ENCODE data around the gene SPG7. TPM values are rescaled to one million over a fixed set of nuclear protein-coding genes. Genes with fewer than 3 reads are reported as not detected.

Gene SPG7
- total RNA-seq, 8 experiments from 2014 or later, result 47.7 to 134 (median 71.6) TPM

DNA sequence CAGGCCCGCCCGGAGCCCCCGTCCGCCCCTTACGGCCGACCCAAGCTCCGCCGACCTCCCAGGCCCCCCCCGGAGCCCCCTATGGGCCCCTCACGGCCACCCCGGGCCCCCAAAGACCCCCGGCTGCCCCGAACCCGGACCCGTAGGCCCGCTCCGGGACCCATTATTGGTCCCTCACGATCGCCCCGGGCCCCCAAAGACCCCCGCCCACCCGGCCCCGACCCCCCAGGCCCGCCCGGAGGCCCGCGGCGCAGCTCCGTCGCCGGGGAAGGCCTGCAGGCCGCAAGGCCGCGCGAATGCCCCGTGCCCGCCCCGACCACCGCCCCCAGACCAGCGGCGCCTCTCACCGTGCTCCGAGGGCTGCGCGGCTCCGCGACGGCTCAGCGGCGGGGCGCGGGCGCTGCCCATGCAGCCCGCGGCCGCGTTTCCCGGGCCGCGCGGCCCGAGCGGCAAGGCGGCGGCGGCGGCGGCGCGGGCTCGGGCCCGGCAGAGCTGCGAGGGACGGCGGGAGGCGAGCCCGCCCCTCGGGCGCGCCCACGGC lies 18.2 kb upstream of the SPG7 start:
- in situ Hi-C loops (cut with MboI; ENCODE audit: low pct_unique_long_range_greater_than_20kb in 2 of 9, low sequenced_read_pairs in 9 of 9, unreplicated experiment in 9 of 9), result loop anchor here in 1 of 9 experiments (25.0 kb wide), 1 partner anchor 253 kb away; no protein-coding TSS in a partner anchor
- WGBS, 10 experiments, result 0% methylated on average over 9 to 14 of the region's 81 CpGs; no CpG with 5 or more reads in 8 of the 10 experiments
- Histone ChIP-seq H3K27ac (peak overlapping the region; percentile 96 to 98), H3K4me1 (replicated peaks in 1 of 2) (peaks cover 28 to 37% of the 10 kb centered on the region in 2 donors), H3K4me3 (peak overlapping the region; percentile 52 to 89 (median 75))
- ATAC-seq (replicated peaks in 6 of 8), result peak in 2 of 8 experiments; percentile 1

DNA sequence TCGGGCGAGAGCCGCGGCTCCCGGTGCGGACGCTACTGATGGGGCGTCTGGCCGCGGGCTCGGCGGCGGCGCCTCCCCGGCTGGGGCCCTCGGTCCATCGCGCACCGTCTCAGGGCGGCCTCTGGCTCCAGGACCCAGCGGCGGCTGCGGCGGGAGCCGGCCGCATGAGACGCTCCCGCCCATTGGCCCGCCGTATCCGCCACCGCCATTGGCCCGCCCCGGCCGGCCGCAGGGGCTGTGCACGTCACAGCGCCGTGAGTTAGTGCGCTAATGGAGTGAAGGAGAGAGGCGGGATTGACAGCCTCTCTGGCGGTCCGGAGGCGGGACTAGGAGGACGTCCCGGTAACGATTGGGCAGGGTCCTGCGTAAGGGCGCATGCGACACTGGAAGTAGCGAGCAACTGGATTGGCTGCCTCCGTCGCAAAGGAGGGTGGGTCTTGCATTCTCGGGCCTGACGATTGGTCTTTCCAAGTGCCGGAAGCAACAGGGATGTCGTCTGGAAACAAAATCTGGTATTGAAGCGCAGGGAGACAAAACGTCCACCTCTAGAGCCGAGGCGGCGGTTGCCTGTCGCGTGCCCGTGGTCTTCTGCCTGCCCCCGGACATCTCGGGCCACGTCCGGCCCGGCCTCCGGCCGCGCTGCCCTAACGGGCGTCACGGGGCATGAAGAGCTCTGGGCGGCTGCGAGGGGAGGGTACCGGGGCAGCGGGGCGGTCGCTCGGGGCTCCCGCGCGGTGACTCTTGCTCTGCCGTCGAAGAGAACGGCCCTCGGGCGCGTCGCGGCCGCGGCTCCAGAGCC lies 17.6 kb upstream of the SPG7 start, which contains the start of gene ANKRD11:
Gene ANKRD11 (minus strand): TSS at position 123 of the 799 bp plus-strand sequence. CDS start 173,542 bp downstream, outside the sequence.
- peak within 1 kb of the TSS; percentile 74 to 96 (median 89) for H3K4me3 ChIP-seq
- H3K4me1 ChIP-seq (replicated peaks in 1 of 2), result peaks cover 24 to 30% of the 10 kb centered on the region in 2 donors
- peak; percentile 90 to 95 (median 94) for ATAC-seq (replicated peaks in 6 of 8)
- peak within 1 kb of the TSS; percentile 96 to 98 for H3K27ac ChIP-seq
- WGBS, 10 experiments, result 0% methylated on average over 5 to 16 of the region's 96 CpGs; no CpG with 5 or more reads in 6 of the 10 experiments
- in situ Hi-C loops (cut with MboI; ENCODE audit: low pct_unique_long_range_greater_than_20kb in 2 of 9, low sequenced_read_pairs in 9 of 9, unreplicated experiment in 9 of 9), result loop anchor here in 1 of 9 experiments (25.0 kb wide), 1 partner anchor 253 kb away; no protein-coding TSS in a partner anchor

DNA sequence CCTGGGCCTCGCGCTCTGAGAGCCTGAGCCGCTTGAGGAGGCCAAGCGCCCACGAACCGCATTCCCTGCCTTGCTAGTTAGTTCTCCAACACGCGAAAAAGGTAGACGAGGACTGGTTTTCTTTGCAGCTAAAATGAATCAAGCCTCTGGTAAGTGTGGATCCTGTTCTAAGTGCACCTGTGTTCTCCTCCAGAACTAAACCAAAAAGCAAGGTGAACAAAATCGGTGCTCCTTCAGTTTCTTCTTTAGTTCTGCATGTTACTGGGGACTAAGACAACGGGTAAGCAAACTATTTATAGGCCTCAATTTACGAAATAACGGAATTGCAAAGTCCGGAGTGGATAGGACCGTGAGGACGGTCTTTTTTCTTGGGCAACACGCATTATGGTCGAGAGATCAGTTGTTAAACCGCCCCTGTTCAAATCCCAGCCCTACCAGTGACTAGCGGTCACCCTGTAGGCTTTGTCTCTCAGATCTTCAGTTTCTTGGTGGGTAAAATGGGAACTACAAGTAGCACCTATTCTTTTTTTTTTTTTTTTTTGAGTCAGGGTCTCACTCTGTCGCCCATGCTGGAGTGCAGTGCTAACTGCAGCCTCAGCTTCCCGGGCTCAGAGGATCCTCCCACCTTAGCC lies 16.8 kb upstream of the SPG7 start:
- peak overlapping the region; percentile 73 to 89 for H3K27ac ChIP-seq
- in situ Hi-C loops (cut with MboI; ENCODE audit: low pct_unique_long_range_greater_than_20kb in 2 of 9, low sequenced_read_pairs in 9 of 9, unreplicated experiment in 9 of 9), result loop anchor here in 1 of 9 experiments (25.0 kb wide), 1 partner anchor 254 kb away; no protein-coding TSS in a partner anchor
- H3K4me1 ChIP-seq (replicated peaks in 1 of 2), result peaks cover 20 to 23% of the 10 kb centered on the region in 2 donors
- ATAC-seq (replicated peaks in 6 of 8), result no peak
- H3K4me3 ChIP-seq, result peak overlapping the region; percentile 74 to 96 (median 83)
- 0 to 20% (median 5%) methylated on average over 1 to 17 of the region's 22 CpGs; no CpG with 5 or more reads in 1 of the 10 experiments for WGBS, 10 experiments

DNA sequence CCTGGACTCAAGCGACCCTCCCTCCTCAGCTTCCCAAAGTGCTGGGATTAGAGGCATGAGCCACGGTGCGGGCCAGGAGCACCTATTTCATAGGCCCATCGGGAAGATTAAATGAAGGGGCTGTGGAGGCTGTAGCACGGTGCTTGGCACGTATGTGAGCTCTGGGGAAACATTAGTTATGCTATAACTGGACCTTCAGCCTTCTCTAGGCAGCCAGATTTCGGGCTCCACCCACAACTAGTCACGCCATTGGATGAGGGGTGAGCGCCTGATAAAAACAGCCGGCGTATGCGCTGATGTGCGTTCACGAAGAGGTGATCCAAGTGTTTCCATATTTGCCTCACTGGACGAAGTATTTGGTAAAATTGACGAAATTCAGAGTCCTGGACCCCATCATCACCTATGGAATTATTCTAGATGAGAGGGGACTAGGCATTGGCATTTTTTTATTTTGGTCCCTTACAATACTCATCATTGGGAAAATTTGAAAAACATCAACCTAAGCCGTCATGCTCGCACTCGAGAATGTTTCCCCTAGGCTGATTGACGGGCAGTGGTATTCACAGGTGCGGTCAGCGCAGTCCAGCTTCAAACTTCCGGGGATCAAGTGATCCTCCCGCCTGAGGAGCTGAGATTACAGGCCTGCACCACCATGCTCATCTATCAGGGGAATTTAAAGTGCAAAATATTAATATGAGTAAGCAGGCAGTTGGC lies 16.1 kb upstream of the SPG7 start:
- no peak for ATAC-seq (replicated peaks in 6 of 8)
- Histone ChIP-seq H3K4me3 (peak overlapping the region; percentile 74 to 96 (median 83)), H3K27ac (no peak overlapping the region), H3K4me1 (replicated peaks in 1 of 2) (peaks cover 19 to 20% of the 10 kb centered on the region in 2 donors)
- in situ Hi-C loops (cut with MboI; ENCODE audit: low pct_unique_long_range_greater_than_20kb in 2 of 9, low sequenced_read_pairs in 9 of 9, unreplicated experiment in 9 of 9), result loop anchor here in 1 of 9 experiments (25.0 kb wide), 1 partner anchor 255 kb away; no protein-coding TSS in a partner anchor
- 40 to 100% (median 75%) methylated on average over 1 to 13 of the region's 24 CpGs for WGBS, 10 experiments

DNA sequence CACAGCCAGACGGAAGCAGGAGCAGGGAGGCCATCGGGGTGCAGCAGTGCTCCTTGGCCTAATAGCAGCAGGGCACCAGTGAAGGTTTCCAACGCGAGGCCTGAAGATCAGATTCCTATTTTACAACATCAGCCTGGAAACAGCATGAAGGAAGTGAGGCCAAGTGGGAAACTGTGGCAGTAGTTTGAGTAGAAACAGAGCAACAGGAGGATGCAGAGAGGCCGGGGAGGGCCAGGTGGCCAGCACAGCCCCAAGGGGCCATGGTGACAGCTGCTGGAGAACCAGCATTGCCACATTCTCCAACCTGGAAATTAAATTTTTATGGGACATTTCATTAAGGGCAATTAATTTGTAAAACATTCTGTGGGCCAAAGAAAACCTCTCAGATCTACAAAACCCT lies 14.4 kb upstream of the SPG7 start:
- Histone ChIP-seq H3K4me1 (replicated peaks in 1 of 2) (peaks cover 9% of the 10 kb centered on the region in 2 donors), H3K27ac (no peak overlapping the region), H3K4me3 (no peak overlapping the region)
- 60 to 92% (median 66%) methylated on average over 1 to 5 of the region's 5 CpGs; no CpG with 5 or more reads in 3 of the 10 experiments for WGBS, 10 experiments
- no peak for ATAC-seq (replicated peaks in 6 of 8)
- in situ Hi-C loops (cut with MboI; ENCODE audit: low pct_unique_long_range_greater_than_20kb in 2 of 9, low sequenced_read_pairs in 9 of 9, unreplicated experiment in 9 of 9), result loop anchor here in 1 of 9 experiments (25.0 kb wide), 1 partner anchor 256 kb away; no protein-coding TSS in a partner anchor

DNA sequence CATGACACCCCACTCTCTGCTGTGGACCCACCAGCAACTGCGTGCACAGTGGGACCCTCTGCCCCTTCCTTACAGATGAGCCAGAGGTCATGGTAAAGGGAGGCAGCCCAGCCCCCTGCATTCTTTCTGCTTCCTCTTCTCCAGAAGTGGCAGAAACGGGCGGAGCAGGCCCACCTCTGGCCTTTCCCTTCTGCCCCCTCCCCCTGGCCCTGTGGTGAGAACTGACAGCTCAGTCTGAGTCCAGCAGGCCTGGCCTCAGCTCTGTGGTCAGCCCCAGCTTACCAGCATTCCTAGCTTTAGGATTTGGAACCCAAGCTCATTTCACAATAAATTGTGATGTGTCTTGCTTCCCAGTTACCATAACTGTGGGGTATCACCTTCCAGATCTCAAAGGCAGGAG lies 13.1 kb upstream of the SPG7 start:
- Histone ChIP-seq H3K27ac (no peak overlapping the region), H3K4me3 (no peak overlapping the region), H3K4me1 (replicated peaks in 1 of 2) (peaks cover 9% of the 10 kb centered on the region in 2 donors)
- no peak for ATAC-seq (replicated peaks in 6 of 8)
- in situ Hi-C loops (cut with MboI; ENCODE audit: low pct_unique_long_range_greater_than_20kb in 2 of 9, low sequenced_read_pairs in 9 of 9, unreplicated experiment in 9 of 9), result loop anchor here in 1 of 9 experiments (25.0 kb wide), 1 partner anchor 258 kb away; no protein-coding TSS in a partner anchor
- 20 to 83% (median 40%) methylated on average over 1 of the region's 3 CpGs; no CpG with 5 or more reads in 7 of the 10 experiments for WGBS, 10 experiments

DNA sequence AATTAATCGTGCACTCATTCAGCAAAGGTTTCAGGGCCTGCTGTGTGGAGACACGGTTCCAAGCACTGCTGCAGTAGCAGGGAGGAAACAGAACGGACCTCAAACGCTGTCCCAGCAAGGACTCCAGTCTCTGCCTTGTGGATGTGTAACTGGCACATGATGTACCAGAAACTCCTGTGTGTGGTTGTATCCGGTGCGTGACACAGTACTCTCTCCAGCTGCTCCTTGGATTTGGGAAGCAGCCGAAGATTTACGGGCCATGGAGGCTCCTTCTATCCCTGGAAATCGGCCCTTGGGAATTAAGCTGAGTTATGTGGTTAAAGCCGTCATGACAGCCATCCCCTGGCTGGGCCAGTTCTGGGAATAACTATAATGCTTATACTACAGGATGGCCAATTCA lies 9.4 kb upstream of the SPG7 start:
- ATAC-seq (replicated peaks in 6 of 8), result peak in 3 of 8 experiments; percentile 16 to 66 (median 16)
- Histone ChIP-seq H3K4me3 (no peak overlapping the region), H3K27ac (no peak overlapping the region), H3K4me1 (replicated peaks in 1 of 2) (no peaks in the 10 kb centered on the region)
- WGBS, 10 experiments, result 25 to 100% (median 81%) methylated on average over 2 to 8 of the region's 10 CpGs; no CpG with 5 or more reads in 2 of the 10 experiments
- in situ Hi-C loops (cut with MboI; ENCODE audit: low pct_unique_long_range_greater_than_20kb in 2 of 9, low sequenced_read_pairs in 9 of 9, unreplicated experiment in 9 of 9), result loop anchor here in 1 of 9 experiments (25.0 kb wide), 1 partner anchor 262 kb away; no protein-coding TSS in a partner anchor

DNA sequence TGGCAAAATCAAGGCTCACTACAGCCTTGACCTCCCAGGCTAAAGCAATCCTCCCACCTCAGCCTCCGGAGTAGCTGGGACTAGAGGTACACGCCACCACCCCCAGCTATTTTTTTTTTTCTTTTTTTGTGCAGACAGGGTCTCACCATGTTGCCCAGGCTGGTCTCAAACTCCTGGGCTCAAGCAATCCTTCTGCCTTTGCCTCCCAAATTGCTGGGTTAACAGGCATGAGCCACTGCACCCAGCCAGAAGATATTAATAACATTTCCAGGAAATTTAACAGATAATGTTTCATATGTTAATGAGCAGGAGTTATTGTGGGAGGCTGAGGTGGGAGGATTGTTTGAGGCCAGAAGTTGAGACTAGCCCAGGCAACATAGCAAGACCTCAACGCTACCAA lies 8.4 kb upstream of the SPG7 start:
- H3K4me1 ChIP-seq (replicated peaks in 1 of 2), result no peaks in the 10 kb centered on the region
- in situ Hi-C loops (cut with MboI; ENCODE audit: low pct_unique_long_range_greater_than_20kb in 2 of 9, low sequenced_read_pairs in 9 of 9, unreplicated experiment in 9 of 9), result loop anchor here in 1 of 9 experiments (25.0 kb wide), 1 partner anchor 262 kb away; no protein-coding TSS in a partner anchor
- H3K4me3 ChIP-seq, result no peak overlapping the region
- ATAC-seq (replicated peaks in 6 of 8), result no peak
- no peak overlapping the region for H3K27ac ChIP-seq
- WGBS, 10 experiments, result 67 to 100% (median 100%) methylated on average over 1 to 3 of the region's 3 CpGs; no CpG with 5 or more reads in 3 of the 10 experiments

DNA sequence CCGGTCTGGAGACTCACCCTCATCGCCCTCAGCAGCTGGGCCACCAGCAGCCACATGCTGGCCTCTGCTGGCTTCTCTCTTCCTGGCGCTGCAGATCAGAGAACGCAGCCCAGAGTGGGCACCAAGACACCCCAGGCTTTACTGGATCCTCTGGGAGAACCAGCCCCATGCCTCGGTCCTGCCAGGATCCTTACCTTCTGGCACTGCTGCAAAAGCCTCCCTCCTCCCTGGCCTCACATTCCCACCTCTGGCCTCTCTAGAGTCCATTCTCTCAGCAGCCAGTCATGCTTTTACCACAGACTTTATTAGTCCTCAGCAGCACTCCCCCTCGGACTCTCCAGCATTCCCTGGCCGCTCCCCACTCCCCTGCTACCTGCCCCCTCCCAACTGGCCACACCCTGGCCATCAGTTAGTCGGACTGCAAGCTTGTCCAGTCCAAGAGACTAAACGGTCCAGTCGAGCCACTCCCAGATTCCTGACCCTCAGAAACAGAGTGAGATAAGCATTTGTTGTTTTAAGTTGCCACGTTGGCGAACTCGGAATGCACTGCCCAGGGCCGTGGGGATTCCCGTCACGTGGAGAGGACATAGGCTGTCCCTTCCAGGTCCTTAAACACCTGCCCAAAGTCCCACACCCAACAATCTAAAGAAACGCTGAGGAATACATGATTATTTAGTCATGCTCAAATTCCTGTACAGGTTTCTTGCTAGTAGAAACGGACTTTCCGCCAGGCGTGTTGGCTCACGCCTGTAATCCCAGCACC lies 5.9 kb upstream of the SPG7 start:
- in situ Hi-C loops (cut with MboI; ENCODE audit: low pct_unique_long_range_greater_than_20kb in 2 of 9, low sequenced_read_pairs in 9 of 9, unreplicated experiment in 9 of 9), result no loop called here
- Histone ChIP-seq H3K27ac (no peak overlapping the region), H3K4me1 (replicated peaks in 1 of 2) (peaks cover 6 to 11% of the 10 kb centered on the region in 2 donors), H3K4me3 (no peak overlapping the region)
- peak in 3 of 8 experiments; percentile 7 to 26 (median 13) for ATAC-seq (replicated peaks in 6 of 8)
- WGBS, 10 experiments, result 66 to 100% (median 85%) methylated on average over 1 to 10 of the region's 21 CpGs; no CpG with 5 or more reads in 4 of the 10 experiments

DNA sequence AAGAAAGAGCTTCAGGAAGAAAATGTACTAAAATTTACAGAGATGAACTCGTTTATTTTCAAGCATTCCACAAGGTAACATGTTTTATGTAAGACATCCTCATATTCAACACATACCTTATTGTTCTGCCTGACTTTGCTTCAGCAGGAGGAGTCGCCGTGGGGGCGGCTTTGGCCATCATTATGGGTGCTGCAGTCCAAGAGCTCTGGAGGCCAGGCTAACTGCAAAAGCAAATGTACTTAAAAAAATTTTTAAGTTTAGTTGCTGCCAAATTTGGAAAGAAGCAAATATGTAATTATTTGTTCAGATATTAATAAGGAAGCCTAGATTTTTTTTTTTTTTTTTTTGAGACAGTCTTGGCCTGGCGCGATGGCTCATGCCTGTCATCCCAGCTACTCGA lies 4.1 kb upstream of the SPG7 start:
- in situ Hi-C loops (cut with MboI; ENCODE audit: low pct_unique_long_range_greater_than_20kb in 2 of 9, low sequenced_read_pairs in 9 of 9, unreplicated experiment in 9 of 9), result no loop called here
- no peak for ATAC-seq (replicated peaks in 6 of 8)
- 17 to 96% (median 84%) methylated on average over 1 to 6 of the region's 7 CpGs; no CpG with 5 or more reads in 2 of the 10 experiments for WGBS, 10 experiments
- no peak overlapping the region for H3K4me3 ChIP-seq
- H3K27ac ChIP-seq, result no peak overlapping the region
- peaks cover 6 to 12% of the 10 kb centered on the region in 2 donors for H3K4me1 ChIP-seq (replicated peaks in 1 of 2)
